Stimulated activated CD4-positive, alpha-beta T cell treated with anti-CD3 and anti-CD28 coated beads, Interleukin-15, amount 100 ng/mL, for 24 hours (primary cell): ENCODE measurements around the gene INTS11.

Experiments
- DNase-seq: peaks from one replicate; pipeline ENCODE4 v3.0.0-alpha.2; 2020

Gene INTS11

GRCh38 chr1:1343811-1344421 lies 19.5 kb upstream of the INTS11 start:
- DNase-seq = no peak

DNA sequence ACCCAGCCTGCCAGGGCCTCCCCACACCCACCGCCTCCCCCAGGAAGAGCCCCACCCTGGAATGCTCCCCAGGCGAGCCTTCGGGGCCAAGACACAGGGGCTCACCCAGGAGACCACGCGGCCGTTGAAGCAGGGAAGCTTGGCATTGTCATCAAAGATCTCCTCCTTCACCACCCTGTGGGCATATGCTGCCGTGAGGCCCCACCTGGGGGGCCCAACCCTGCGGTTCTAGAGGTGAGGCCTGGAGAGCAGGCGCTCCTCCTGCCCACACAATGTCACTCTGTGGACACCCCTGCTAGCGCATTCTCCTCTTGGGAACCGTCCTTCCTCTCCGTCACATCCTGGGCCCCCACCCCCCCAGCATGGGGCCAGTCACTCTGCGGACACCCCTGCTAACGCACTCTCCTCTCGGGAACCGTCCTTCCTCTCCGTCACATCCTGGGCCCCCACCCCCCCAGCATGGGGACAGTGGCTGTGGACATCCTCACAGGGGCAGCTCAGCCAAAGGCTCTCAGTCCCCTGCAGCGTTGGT lies 18.2 kb upstream of the INTS11 start:
- DNase-seq = no peak

DNA sequence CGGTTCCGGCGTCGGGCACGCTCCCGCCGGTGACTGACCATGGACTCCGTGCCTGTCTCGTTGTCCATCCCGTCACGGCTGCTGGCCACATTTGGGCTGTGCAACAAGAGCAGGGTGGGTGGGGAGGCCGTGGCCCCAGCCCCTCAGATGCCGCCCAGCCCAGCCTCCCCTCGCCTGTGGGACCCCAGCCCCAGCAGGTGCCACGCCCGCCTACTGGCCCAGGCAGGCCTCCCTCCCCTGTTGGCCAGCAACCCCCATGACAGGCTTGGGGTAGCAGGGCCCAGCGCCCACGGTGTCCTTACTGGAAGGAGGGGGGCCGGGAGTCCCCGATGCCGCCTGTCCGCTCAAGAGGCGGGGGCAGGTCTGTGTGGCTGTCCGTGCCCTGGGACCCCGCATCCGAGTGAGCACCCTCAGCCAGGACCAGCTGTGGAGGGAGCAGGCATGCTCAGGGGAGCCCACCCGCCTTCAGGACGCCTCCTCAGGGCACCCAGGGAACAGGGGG lies 17.7 kb upstream of the INTS11 start:
- DNase-seq = no peak

DNA sequence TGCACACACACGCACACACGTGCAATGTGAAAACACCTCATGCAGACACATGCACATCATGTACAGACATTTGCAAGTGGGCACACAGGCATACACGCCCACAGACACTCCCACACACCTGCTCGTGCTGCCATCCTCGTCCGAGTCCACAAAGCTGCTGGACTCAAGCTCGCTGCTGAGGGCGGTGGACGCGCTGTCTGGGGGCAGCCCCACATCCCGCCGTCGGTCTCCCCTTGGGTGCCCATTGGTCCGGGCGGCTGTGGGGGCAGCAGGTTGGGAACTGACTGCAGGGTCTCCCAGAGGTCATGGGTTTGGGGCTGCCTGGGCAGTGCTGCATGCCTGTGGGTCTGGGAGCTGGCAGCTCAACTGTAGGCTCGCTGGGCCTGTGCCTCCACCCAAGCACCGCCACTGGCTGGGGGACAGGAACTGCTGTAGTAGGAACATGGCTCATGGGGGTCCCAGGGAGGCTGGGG lies 17.1 kb upstream of the INTS11 start:
- no peak for DNase-seq

- DNase-seq = no peak
Measured at GRCh38 chr1:1340791-1341548, 16.5 kb upstream of the INTS11 start.

- no peak for DNase-seq
Measured at GRCh38 chr1:1340185-1340584, 15.7 kb upstream of the INTS11 start.

GRCh38 chr1:1338278-1338677 lies 13.8 kb upstream of the INTS11 start:
- no peak for DNase-seq

- DNase-seq = peak; percentile 55
Measured at GRCh38 chr1:1337793-1338147, 13.3 kb upstream of the INTS11 start.

GRCh38 chr1:1336931-1337792 lies 12.7 kb upstream of the INTS11 start:
- no peak for DNase-seq

DNA sequence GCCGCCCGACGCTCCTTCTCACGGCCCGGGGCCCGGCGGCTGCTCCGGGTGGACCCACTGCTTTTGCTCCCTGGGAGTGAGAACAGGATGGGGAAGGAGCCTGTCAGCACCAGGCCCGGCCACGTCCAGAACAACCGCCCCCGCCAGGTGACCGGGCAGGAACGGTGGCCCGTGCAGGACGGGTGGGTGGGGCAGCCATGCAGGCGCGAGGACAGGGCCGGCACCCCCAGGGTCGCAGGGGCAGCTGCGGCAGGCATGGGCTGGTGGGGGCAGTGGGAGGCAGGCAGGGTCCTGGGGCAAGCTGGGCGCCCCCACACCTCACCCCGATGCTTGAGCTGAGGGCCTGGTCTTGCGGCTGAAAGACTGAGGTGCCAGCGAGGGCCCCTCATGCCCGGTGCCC lies 12.0 kb upstream of the INTS11 start:
- DNase-seq = no peak

GRCh38 chr1:1335792-1336248 lies 11.4 kb upstream of the INTS11 start:
- no peak for DNase-seq

DNA sequence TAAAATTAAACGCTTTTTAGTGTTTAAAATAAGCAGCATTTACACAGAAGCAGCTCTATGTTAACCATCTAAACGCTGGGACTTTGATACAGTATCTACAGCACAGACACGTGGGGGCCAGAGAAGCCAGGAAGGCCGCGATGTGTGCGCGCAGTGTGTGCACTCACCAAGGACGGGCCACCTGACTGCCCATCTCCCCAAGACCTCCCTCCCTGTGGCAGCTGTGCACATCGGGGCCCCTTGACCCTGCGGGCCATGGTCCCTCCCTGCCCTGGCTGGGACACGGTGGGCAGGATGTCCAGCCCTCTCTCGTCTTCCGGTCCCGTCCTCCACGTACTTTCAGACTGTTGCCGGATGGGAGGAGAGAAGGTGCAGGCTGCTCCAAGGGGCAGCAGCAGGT lies 10.8 kb upstream of the INTS11 start:
- DNase-seq = no peak

DNA sequence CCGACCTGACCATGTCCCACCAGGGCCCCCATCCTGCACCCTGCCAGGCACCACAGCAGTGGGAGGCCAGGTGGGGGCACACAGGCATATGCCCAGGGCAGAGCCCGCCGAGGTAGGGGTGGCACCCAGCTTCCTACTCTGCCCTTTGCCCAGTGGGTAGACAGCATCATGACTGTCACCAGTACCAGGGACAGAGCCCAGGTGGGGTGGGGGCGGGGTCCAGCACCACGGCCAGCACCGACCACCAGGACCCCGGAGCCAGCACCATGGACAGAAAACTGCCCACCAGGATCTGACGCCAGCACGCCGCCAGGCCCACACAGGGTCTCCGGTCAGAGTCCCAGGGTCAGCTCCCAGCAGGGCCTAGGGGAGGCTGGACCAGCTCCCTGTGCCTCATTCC lies 10.4 kb upstream of the INTS11 start:
- DNase-seq = no peak

- no peak for DNase-seq
Measured at GRCh38 chr1:1333551-1334241, 9.2 kb upstream of the INTS11 start.

GRCh38 chr1:1332774-1333480 lies 8.5 kb upstream of the INTS11 start:
- DNase-seq = no peak

DNA sequence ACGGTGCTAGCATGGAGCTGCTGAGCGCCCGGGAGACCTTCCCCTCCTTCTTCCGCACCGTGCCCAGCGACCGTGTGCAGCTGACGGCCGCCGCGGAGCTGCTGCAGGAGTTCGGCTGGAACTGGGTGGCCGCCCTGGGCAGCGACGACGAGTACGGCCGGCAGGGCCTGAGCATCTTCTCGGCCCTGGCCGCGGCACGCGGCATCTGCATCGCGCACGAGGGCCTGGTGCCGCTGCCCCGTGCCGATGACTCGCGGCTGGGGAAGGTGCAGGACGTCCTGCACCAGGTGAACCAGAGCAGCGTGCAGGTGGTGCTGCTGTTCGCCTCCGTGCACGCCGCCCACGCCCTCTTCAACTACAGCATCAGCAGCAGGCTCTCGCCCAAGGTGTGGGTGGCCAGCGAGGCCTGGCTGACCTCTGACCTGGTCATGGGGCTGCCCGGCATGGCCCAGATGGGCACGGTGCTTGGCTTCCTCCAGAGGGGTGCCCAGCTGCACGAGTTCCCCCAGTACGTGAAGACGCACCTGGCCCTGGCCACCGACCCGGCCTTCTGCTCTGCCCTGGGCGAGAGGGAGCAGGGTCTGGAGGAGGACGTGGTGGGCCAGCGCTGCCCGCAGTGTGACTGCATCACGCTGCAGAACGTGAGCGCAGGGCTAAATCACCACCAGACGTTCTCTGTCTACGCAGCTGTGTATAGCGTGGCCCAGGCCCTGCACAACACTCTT lies 7.7 kb upstream of the INTS11 start:
- DNase-seq = no peak

DNA sequence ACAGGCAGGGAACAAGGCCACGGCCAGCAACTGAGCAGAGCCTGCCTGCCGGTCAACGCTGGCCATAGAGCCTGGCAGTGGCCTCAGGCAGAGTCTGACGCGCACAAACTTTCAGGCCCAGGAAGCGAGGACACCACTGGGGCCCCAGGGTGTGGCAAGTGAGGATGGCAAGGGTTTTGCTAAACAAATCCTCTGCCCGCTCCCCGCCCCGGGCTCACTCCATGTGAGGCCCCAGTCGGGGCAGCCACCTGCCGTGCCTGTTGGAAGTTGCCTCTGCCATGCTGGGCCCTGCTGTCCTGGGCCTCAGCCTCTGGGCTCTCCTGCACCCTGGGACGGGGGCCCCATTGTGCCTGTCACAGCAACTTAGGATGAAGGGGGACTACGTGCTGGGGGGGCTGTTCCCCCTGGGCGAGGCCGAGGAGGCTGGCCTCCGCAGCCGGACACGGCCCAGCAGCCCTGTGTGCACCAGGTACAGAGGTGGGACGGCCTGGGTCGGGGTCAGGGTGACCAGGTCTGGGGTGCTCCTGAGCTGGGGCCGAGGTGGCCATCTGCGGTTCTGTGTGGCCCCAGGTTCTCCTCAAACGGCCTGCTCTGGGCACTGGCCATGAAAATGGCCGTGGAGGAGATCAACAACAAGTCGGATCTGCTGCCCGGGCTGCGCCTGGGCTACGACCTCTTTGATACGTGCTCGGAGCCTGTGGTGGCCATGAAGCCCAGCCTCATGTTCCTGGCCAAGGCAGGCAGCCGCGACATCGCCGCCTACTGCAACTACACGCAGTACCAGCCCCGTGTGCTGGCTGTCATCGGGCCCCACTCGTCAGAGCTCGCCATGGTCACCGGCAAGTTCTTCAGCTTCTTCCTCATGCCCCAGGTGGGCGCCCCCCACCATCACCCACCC lies 6.9 kb upstream of the INTS11 start, which contains the start of gene TAS1R3:
TAS1R3 (plus strand) TSS at position 213 of the 898 bp plus-strand sequence; CDS start at position 279, 66 bp downstream.
- DNase-seq = no peak

DNA sequence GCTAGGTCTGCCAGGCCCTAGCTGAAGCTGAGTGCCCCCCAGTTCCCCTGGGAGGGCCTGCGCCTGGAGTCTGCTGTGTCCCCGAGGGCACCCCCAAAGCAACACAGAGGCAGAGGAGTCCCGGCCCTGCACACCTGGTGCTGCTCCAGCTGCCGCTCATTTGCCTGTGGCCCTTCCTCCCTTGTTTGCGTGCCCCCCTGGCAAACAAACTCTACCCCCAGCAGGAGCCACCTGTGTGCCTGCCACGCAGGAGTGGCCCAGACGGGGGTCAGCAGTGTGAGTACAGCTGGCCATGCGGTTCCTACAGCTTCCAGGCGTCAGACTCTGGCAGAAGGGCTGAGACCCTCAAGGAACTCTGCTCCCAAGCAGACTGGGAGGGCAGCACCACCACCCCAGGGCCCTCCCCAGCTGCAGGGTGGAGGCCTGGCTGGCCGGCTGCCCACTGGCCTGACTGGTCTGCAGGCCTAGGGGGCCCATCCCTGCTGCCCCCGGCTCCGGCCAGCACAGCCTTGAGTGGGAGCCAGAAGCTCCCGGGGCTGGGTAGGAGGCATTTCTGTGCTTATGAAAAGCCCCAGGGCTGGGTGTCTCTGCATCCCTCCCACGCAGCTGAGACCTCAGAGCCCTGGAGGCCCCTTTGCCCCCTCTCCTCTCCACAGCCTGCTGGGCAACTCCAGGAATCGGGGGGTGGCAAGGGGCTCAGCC lies 6.1 kb upstream of the INTS11 start:
- DNase-seq = no peak
